Smooth muscle cell of the coronary artery (primary cell): ENCODE results near the gene CDK6. TPM values are rescaled to one million over a fixed set of nuclear protein-coding genes. Genes with fewer than 3 reads are reported as not detected.

Experiments used
- total RNA-seq: library from RNA; depleted of rRNA; stranded (reverse); fragments of >200 nt; gene quantifications from 2 replicates; pipeline ENCODE4 v1.2.3, GENCODE V29; 2014; ENCODE audit warnings: low replicate concordance

Gene CDK6
- 18.3 and 18.5 TPM in 2 replicates for total RNA-seq

GRCh38 chr7:92836489-92836999, at the start of gene CDK6:
CDK6 (minus strand) TSS chr7:92836573; CDS start chr7:92833323, 3,250 bp downstream.

Other genes with a start within 250 kb of the CDK6 start
- gene FAM133B, start 246.2 kb downstream of the CDK6 start, total RNA-seq = 9.5 and 9.8 TPM in 2 replicates